Right lobe of liver (tissue), 4 donors: Measurements from ENCODE around the gene GID8.
A peak's percentile ranks its signal among the peaks of the same experiment; 100 is the strongest.

Source experiments
- POLR2A ChIP-seq: fragments of 450-650 bp; IDR thresholded peaks from one replicate; pipeline ENCODE4 v1.6.1; 2017; ENCODE audit warnings: antibody characterized with exemption, mild to moderate bottlenecking
- TF ChIP-seq, protein P1 (sequence below), 4 donors: fragments of 200-600 bp in 3 of 4; fragments of 450-650 bp in 1 of 4; IDR thresholded peaks; one replicate each; pipeline versions ENCODE4 v1.5.1 to v1.8.0; 2016 to 2022; ENCODE audit warnings: antibody characterized with exemption in 4 of 4, mild to moderate bottlenecking in 2 of 4
- donor health status: DM: no; HTN: no; CAD: no.
- donor health status: DM: no; HTN: no; CAD: no.
- donor health status: DM: no; HTN: yes; CAD: no.

GRCh38 chr20:62971950-62972844, 34.2 kb downstream of the GID8 start:
- TF ChIP-seq, protein P1, sequence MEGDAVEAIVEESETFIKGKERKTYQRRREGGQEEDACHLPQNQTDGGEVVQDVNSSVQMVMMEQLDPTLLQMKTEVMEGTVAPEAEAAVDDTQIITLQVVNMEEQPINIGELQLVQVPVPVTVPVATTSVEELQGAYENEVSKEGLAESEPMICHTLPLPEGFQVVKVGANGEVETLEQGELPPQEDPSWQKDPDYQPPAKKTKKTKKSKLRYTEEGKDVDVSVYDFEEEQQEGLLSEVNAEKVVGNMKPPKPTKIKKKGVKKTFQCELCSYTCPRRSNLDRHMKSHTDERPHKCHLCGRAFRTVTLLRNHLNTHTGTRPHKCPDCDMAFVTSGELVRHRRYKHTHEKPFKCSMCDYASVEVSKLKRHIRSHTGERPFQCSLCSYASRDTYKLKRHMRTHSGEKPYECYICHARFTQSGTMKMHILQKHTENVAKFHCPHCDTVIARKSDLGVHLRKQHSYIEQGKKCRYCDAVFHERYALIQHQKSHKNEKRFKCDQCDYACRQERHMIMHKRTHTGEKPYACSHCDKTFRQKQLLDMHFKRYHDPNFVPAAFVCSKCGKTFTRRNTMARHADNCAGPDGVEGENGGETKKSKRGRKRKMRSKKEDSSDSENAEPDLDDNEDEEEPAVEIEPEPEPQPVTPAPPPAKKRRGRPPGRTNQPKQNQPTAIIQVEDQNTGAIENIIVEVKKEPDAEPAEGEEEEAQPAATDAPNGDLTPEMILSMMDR (IDR thresholded peaks at IDR 0.05): peak; percentile 81 to 91 (median 86)
- TF ChIP-seq POLR2A: no peak
